HEK293 (cell line): ENCODE results near the gene LARP1.

Source experiments
- ELK4 ChIP-seq: IDR thresholded peaks from 2 replicates; pipeline ENCODE4 v1.6.1; 2011; ENCODE audit warnings: mild to moderate bottlenecking, low read depth, low read length, borderline replicate concordance
- GFI1B ChIP-seq: fragments of 450-650 bp; formaldehyde crosslinking; IDR thresholded peaks from 2 replicates; pipeline ENCODE4 v1.5.1; 2016; ENCODE audit warnings: missing biosample characterization, missing genetic modification characterization
- HOXD13 ChIP-seq: sonication (generic); formaldehyde crosslinking; IDR thresholded peaks from 2 replicates; pipeline ENCODE4 v1.8.0; 2022; ENCODE audit warnings: missing genetic modification reagents, borderline replicate concordance
- IKZF3 ChIP-seq: fragments of 450-650 bp; IDR thresholded peaks from 2 replicates; pipeline ENCODE4 v1.5.0; 2018; ENCODE audit warnings: missing biosample characterization, mild to moderate bottlenecking, missing genetic modification characterization, moderate library complexity
- PATZ1 ChIP-seq: fragments of 450-650 bp; formaldehyde crosslinking; IDR thresholded peaks from 2 replicates; pipeline ENCODE4 v1.5.1; 2016; ENCODE audit warnings: missing biosample characterization, missing genetic modification characterization
- PRDM6 ChIP-seq: fragments of 450-650 bp; formaldehyde crosslinking; IDR thresholded peaks from 2 replicates; pipeline ENCODE4 v1.5.1; 2017; ENCODE audit warnings: missing biosample characterization, missing genetic modification characterization
- SETDB1 ChIP-seq: IDR thresholded peaks from one replicate; pipeline ENCODE4 v1.6.1; 2017; ENCODE audit warnings: mild to moderate bottlenecking, low read length, moderate library complexity, mixed read lengths; ENCODE audit not compliant: insufficient read length
- YY2 ChIP-seq: fragments of 450-650 bp; formaldehyde crosslinking; IDR thresholded peaks from 2 replicates; pipeline ENCODE4 v1.5.1; 2016; ENCODE audit warnings: missing biosample characterization, missing genetic modification characterization
- ZBTB1 ChIP-seq: fragments of 450-650 bp; formaldehyde crosslinking; IDR thresholded peaks from 2 replicates; pipeline ENCODE4 v1.5.1; 2016; ENCODE audit warnings: missing biosample characterization, missing genetic modification characterization
- ZBTB11 ChIP-seq: fragments of 450-650 bp; formaldehyde crosslinking; conservative IDR thresholded peaks from 2 replicates; pipeline ENCODE4 v1.5.1; 2016; ENCODE audit warnings: low read depth, missing biosample characterization, missing genetic modification characterization
- ZBTB7A ChIP-seq: fragments of 450-650 bp; formaldehyde crosslinking; IDR thresholded peaks from 2 replicates; pipeline ENCODE4 v1.5.1; 2016; ENCODE audit warnings: low read depth, missing biosample characterization, missing genetic modification characterization
- ZBTB8A ChIP-seq: fragments of 450-650 bp; formaldehyde crosslinking; IDR thresholded peaks from 2 replicates; pipeline ENCODE4 v1.5.1; 2016; ENCODE audit warnings: missing biosample characterization, missing genetic modification characterization
- ZFHX2 ChIP-seq: fragments of 450-650 bp; formaldehyde crosslinking; conservative IDR thresholded peaks from 2 replicates; pipeline ENCODE4 v1.5.1; 2016; ENCODE audit warnings: missing biosample characterization, missing genetic modification characterization
- ZFP3 ChIP-seq: fragments of 450-650 bp; formaldehyde crosslinking; IDR thresholded peaks from 2 replicates; pipeline ENCODE4 v1.5.1; 2016; ENCODE audit warnings: low read depth, missing biosample characterization, missing genetic modification characterization
- ZNF132 ChIP-seq: fragments of 450-650 bp; formaldehyde crosslinking; IDR thresholded peaks from 2 replicates; pipeline ENCODE4 v1.5.1; 2017; ENCODE audit warnings: missing biosample characterization, missing genetic modification characterization, borderline replicate concordance
- ZNF138 ChIP-seq: fragments of 450-650 bp; formaldehyde crosslinking; IDR thresholded peaks from 2 replicates; pipeline ENCODE4 v1.5.1; 2016; ENCODE audit warnings: missing biosample characterization, missing genetic modification characterization, borderline replicate concordance
- ZNF214 ChIP-seq: fragments of 450-650 bp; formaldehyde crosslinking; IDR thresholded peaks from 2 replicates; pipeline ENCODE4 v1.5.1; 2017; ENCODE audit warnings: missing biosample characterization, mild to moderate bottlenecking, missing genetic modification characterization, borderline replicate concordance
- ZNF223 ChIP-seq: fragments of 450-650 bp; formaldehyde crosslinking; IDR thresholded peaks from 2 replicates; pipeline ENCODE4 v1.5.1; 2016; ENCODE audit warnings: missing biosample characterization, missing genetic modification characterization
- ZNF292 ChIP-seq: fragments of 450-650 bp; formaldehyde crosslinking; IDR thresholded peaks from 2 replicates; pipeline ENCODE4 v1.5.1; 2016; ENCODE audit warnings: low read depth, missing biosample characterization, missing genetic modification characterization, borderline replicate concordance
- ZNF350 ChIP-seq: fragments of 450-650 bp; formaldehyde crosslinking; IDR thresholded peaks from 2 replicates; pipeline ENCODE4 v1.5.0; 2017; ENCODE audit warnings: missing biosample characterization, mild to moderate bottlenecking, missing genetic modification characterization
- ZNF362 ChIP-seq: fragments of 450-650 bp; formaldehyde crosslinking; IDR thresholded peaks from 2 replicates; pipeline ENCODE4 v1.5.1; 2016; ENCODE audit warnings: missing biosample characterization, missing genetic modification characterization
- ZNF366 ChIP-seq: fragments of 450-650 bp; formaldehyde crosslinking; conservative IDR thresholded peaks from 2 replicates; pipeline ENCODE4 v1.5.1; 2016; ENCODE audit warnings: missing biosample characterization, missing genetic modification characterization
- ZNF394 ChIP-seq: fragments of 450-650 bp; formaldehyde crosslinking; IDR thresholded peaks from 2 replicates; pipeline ENCODE4 v1.5.1; 2016; ENCODE audit warnings: missing biosample characterization, missing genetic modification characterization, mild to moderate bottlenecking, moderate library complexity, borderline replicate concordance
- ZNF510 ChIP-seq: fragments of 450-650 bp; formaldehyde crosslinking; IDR thresholded peaks from 2 replicates; pipeline ENCODE4 v1.5.1; 2018; ENCODE audit warnings: mild to moderate bottlenecking, missing genetic modification characterization, missing biosample characterization; ENCODE audit not compliant: insufficient replicate concordance
- ZNF544 ChIP-seq: fragments of 450-650 bp; formaldehyde crosslinking; IDR thresholded peaks from 2 replicates; pipeline ENCODE4 v1.5.0; 2017; ENCODE audit warnings: missing biosample characterization, missing genetic modification characterization
- ZNF610 ChIP-seq: fragments of 450-650 bp; formaldehyde crosslinking; IDR thresholded peaks from 2 replicates; pipeline ENCODE4 v1.5.1; 2016; ENCODE audit warnings: missing biosample characterization, missing genetic modification characterization, borderline replicate concordance
- ZNF654 ChIP-seq: fragments of 450-650 bp; formaldehyde crosslinking; IDR thresholded peaks from 2 replicates; pipeline ENCODE4 v1.5.1; 2016; ENCODE audit warnings: low read depth, missing biosample characterization, missing genetic modification characterization
- ZNF707 ChIP-seq: fragments of 450-650 bp; formaldehyde crosslinking; IDR thresholded peaks from 2 replicates; pipeline ENCODE4 v1.5.1; 2016; ENCODE audit warnings: missing biosample characterization, missing genetic modification characterization
- ZNF768 ChIP-seq: fragments of 450-650 bp; formaldehyde crosslinking; IDR thresholded peaks from 2 replicates; pipeline ENCODE4 v1.5.1; 2018; ENCODE audit warnings: missing biosample characterization, mild to moderate bottlenecking, missing genetic modification characterization
- ZNF777 ChIP-seq: fragments of 450-650 bp; formaldehyde crosslinking; IDR thresholded peaks from 2 replicates; pipeline ENCODE4 v1.5.1; 2017; ENCODE audit warnings: missing biosample characterization, missing genetic modification characterization, borderline replicate concordance

Gene LARP1

GRCh38 chr5:154858297-154858971 lies 103.3 kb downstream of the LARP1 start, which contains the start of gene CNOT8 (continued):
- TF ChIP-seq PATZ1 (tag by site-specific recombination) (0 out of 2 replicates have a peak, but pooled peaks have one; percentile 49), ZNF362 (tag by site-specific recombination) (no peak), ZBTB7A (tag by site-specific recombination) (no peak), ZBTB8A (tag by site-specific recombination) (peak; percentile 82), ZNF366 (tag by site-specific recombination) (peak; percentile 13; the same call in 1 of the 2 replicates), ELK4 (no peak), ZNF610 (tag by site-specific recombination) (peak; percentile 73; the same call in 1 of the 2 replicates), ZNF544 (tag by site-specific recombination) (no peak), IKZF3 (tag by site-specific recombination) (no peak), ZNF777 (tag by site-specific recombination) (peak; percentile 42; the same call in 1 of the 2 replicates), ZNF654 (tag by site-specific recombination) (no peak), ZNF350 (tag by site-specific recombination) (no peak), ZNF214 (tag by site-specific recombination) (no peak), ZBTB11 (tag by site-specific recombination) (peak; percentile 87), PRDM6 (no peak), ZNF223 (tag by site-specific recombination) (no peak), ZNF394 (tag by site-specific recombination) (peak; percentile 43; the same call in 1 of the 2 replicates), HOXD13 (CRISPR knock-in tag) (no peak), ZNF707 (no peak), ZNF292 (tag by site-specific recombination) (no peak), ZNF510 (tag by site-specific recombination) (no peak), ZFP3 (tag by site-specific recombination) (no peak), SETDB1 (no peak), ZNF768 (tag by site-specific recombination) (no peak), YY2 (tag by site-specific recombination) (no peak), ZFHX2 (tag by site-specific recombination) (peak; percentile 88), ZBTB1 (tag by site-specific recombination) (no peak), ZNF138 (tag by site-specific recombination) (no peak), GFI1B (no peak), ZNF132 (tag by site-specific recombination) (no peak)
